OCI-LY7 (cell line): ENCODE results near the gene SALL4.

Experiments used
- EZH2phosphoT487 ChIP-seq: fragments of 200-600 bp; sonication (generic); IDR thresholded peaks from 2 replicates; pipeline ENCODE4 v1.6.1; 2018; ENCODE audit warnings: low read depth, borderline replicate concordance, mild to moderate bottlenecking, mixed run types, antibody characterized with exemption, low read length, moderate library complexity, mixed read lengths
- TF ChIP-seq, protein P1 (sequence below): fragments of 200-600 bp; sonication (generic); conservative IDR thresholded peaks from 2 replicates; pipeline ENCODE4 v1.5.1; 2014; ENCODE audit warnings: mild to moderate bottlenecking, antibody characterized with exemption, low read length, moderate library complexity, mixed read lengths

DNA sequence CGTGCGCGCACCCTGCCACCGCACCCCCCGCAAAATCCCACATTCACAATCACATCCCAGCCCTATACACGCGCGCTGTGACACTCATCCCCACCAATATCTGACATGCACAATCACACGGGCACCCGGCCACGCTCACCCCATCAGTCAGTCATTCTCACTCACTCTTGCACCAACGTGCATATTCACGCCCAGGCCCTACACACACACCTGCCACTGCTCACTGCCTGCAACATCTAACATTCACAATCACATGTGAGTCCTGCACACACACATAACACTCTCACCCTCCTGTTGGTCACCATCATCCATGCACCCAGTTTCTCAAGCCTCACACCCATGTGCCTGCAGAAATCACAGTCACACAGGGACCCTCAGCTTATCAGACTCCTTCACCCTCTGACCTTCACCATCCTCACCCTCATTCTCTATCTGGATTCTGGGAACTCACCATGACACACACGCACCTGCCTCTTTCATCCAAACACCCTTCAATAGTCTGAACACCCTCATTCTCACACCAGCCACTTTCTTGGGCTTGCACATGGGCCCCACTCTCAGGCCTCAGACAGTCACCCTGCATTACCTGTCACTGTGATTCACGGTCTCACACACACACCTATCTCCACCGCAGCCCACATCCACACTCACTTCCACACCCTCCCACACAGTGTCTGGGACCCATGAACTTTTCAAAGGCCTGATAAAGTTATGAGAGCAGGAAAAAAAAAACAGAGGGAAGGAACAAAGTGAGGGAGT is 33.4 kb downstream of the SALL4 start:
- TF ChIP-seq, protein P1, sequence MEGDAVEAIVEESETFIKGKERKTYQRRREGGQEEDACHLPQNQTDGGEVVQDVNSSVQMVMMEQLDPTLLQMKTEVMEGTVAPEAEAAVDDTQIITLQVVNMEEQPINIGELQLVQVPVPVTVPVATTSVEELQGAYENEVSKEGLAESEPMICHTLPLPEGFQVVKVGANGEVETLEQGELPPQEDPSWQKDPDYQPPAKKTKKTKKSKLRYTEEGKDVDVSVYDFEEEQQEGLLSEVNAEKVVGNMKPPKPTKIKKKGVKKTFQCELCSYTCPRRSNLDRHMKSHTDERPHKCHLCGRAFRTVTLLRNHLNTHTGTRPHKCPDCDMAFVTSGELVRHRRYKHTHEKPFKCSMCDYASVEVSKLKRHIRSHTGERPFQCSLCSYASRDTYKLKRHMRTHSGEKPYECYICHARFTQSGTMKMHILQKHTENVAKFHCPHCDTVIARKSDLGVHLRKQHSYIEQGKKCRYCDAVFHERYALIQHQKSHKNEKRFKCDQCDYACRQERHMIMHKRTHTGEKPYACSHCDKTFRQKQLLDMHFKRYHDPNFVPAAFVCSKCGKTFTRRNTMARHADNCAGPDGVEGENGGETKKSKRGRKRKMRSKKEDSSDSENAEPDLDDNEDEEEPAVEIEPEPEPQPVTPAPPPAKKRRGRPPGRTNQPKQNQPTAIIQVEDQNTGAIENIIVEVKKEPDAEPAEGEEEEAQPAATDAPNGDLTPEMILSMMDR, result no peak
- TF ChIP-seq EZH2phosphoT487, result no peak
